SK-N-MC (cell line): ENCODE data around the gene TOX2.

ENCODE experiments used
- DNase-seq: peaks from one replicate; pipeline ENCODE4 v3.0.0-alpha.2; 2011; ENCODE audit warnings: low read depth, low spot score
- H3K27ac ChIP-seq: fragments of 200-600 bp; sonication (generic); 2 replicates; pipeline ENCODE4 v1.5.1; 2016; ENCODE audit warnings: mixed run types
- H3K36me3 ChIP-seq: fragments of 200-600 bp; sonication (generic); 2 replicates; pipeline ENCODE4 v1.6.1; 2017; ENCODE audit warnings: antibody characterized with exemption, low read length, mixed read lengths; ENCODE audit not compliant: insufficient read depth
- H3K4me3 ChIP-seq: fragments of 200-600 bp; sonication (generic); 2 replicates; pipeline ENCODE4 v1.5.1; 2016
- H3K9ac ChIP-seq: fragments of 200-600 bp; sonication (generic); 2 replicates; pipeline ENCODE4 v1.8.0; 2017; ENCODE audit warnings: mixed run types, mixed read lengths; ENCODE audit not compliant: insufficient read length
- H3K9me3 ChIP-seq: fragments of 200-600 bp; sonication (generic); 2 replicates; pipeline ENCODE4 v1.6.1; 2017; ENCODE audit warnings: low read depth, mild to moderate bottlenecking, antibody characterized with exemption, low read length, moderate library complexity, mixed read lengths
- EZH2 ChIP-seq: fragments of 200-600 bp; sonication (generic); IDR thresholded peaks from one replicate; pipeline ENCODE4 v1.6.1; 2017; ENCODE audit warnings: antibody characterized with exemption
- FOXP2 ChIP-seq: optimal IDR thresholded peaks from 2 replicates; pipeline ENCODE3; 2011; ENCODE audit warnings: mild to moderate bottlenecking, moderate library complexity; ENCODE audit not compliant: insufficient read depth; ENCODE audit errors: extremely low read length, control extremely low read depth
- POLR2AphosphoS5 ChIP-seq: IDR thresholded peaks from 2 replicates; pipeline ENCODE4 v1.6.1; 2012; ENCODE audit warnings: mild to moderate bottlenecking, low read depth, low read length, borderline replicate concordance

Gene TOX2

DNA sequence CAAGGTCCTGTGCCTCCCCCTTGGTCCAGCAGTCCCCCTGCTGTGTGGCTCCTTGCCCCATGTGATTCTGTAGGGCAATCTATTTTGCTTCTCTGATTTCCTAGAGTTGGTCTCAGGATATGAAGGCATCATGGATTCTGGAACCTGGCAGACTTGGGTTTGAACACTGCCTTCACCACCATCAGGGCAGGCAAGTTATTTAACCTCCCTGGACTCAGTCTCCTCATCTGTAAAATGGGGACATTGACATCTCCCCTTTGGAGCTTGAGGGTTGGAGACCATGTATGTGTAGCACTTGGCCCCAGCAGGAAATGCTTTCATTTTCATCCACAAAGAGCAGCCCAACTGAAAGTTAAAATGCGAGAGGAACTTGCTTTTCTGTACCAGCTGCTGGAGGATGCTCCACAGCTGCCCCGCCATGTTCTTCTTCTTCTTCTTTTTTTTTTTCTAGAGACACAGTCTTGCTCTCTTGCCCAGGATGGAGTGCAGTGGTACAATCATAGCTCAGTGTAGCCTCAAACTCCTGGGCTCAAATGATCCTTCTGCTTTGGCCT, 6.7 kb downstream of the TOX2 start:
- no peak for DNase-seq
- TF ChIP-seq POLR2AphosphoS5 (no peak), EZH2 (no peak), FOXP2 (no peak)
- no peak overlapping the region for H3K9ac ChIP-seq
- H3K27ac ChIP-seq, result no peak overlapping the region
- no peaks in the 10 kb centered on the region for H3K9me3 ChIP-seq
- no peaks in the 10 kb centered on the region; the same call in 1 of the 2 replicates for H3K36me3 ChIP-seq
- H3K4me3 ChIP-seq, result no peak overlapping the region

DNA sequence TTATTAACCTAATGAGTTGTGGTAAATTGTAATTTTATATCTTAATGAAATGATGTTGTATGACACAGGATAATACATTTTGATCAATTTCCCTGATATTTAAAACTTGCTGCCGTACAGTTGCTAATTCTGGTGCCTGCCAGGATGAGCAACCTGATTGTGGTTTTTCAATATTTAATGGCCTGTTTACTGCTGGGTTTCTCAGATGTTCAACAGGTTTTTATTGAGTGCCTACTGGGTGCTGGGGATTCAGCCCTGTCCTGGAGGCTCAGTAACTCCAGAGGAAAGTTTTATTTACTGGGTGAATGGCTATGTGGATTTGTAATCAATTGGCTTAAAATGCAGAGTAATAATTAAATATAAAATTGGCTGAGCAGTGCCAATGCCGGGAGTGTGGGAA, 8.0 kb downstream of the TOX2 start:
- 0 out of 2 replicates have a peak overlapping the region, but pooled peaks have one; percentile 3 for H3K4me3 ChIP-seq
- no peak overlapping the region for H3K9ac ChIP-seq
- no peaks in the 10 kb centered on the region; the same call in 1 of the 2 replicates for H3K36me3 ChIP-seq
- no peaks in the 10 kb centered on the region for H3K9me3 ChIP-seq
- H3K27ac ChIP-seq, result peak overlapping the region; percentile 30; the same call in 1 of the 2 replicates
- no peak for DNase-seq
- TF ChIP-seq EZH2, result no peak
- no peak for TF ChIP-seq POLR2AphosphoS5
- no peak for TF ChIP-seq FOXP2

- H3K9me3 ChIP-seq, result no peaks in the 10 kb centered on the region
- TF ChIP-seq FOXP2, result no peak
- no peak for TF ChIP-seq EZH2
- no peak for TF ChIP-seq POLR2AphosphoS5
- H3K36me3 ChIP-seq, result no peaks in the 10 kb centered on the region; the same call in 1 of the 2 replicates
- no peak overlapping the region for H3K4me3 ChIP-seq
- DNase-seq, result no peak
- H3K9ac ChIP-seq, result no peak overlapping the region
- H3K27ac ChIP-seq, result no peak overlapping the region
Observed at GRCh38 chr20:43923322-43923721, 8.7 kb downstream of the TOX2 start.

DNA sequence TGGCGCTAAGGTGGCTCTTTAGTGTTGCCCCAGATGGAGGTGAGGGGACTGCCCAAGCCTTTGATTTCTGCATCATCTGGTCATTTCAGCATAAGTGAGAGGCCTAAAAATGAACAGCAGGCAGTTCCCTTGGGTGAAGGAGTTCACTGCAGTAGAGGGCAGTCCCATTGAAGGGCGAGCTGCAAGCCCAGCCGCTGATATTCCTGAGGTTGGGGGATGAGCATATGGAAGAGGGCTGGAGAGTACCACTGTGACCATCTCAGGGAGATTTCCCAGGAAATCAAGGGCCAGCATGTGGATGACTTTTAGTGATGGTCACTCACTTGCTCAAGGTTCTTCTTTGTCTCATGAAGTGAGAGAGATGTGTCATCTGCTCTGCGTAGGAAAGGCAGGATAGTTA, 9.3 kb downstream of the TOX2 start:
- TF ChIP-seq FOXP2 (no peak), POLR2AphosphoS5 (no peak), EZH2 (no peak)
- no peak overlapping the region for H3K9ac ChIP-seq
- DNase-seq, result no peak
- no peaks in the 10 kb centered on the region for H3K9me3 ChIP-seq
- no peak overlapping the region for H3K27ac ChIP-seq
- no peak overlapping the region for H3K4me3 ChIP-seq
- no peaks in the 10 kb centered on the region; the same call in 1 of the 2 replicates for H3K36me3 ChIP-seq

DNA sequence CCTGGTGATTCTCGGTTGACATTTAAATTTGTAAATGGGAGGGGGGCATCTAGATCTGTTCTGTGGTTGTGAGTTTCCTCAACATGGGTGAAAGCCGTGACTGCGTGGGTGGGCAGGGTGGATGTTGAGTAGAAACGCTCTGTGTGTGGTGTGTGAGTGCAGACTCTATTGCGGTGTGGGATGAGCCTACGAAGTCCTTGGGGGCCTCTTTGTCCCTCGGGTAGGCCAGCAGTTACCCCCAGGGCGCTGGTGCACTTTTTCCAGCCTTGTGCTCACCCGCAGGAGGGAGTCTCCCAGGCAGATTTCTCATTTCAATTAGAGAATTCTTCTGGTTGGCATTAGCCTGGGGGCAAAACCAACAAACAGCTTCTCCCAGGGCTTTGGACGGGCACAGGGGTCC, 10.6 kb downstream of the TOX2 start:
- DNase-seq, result peak; percentile 60
- TF ChIP-seq POLR2AphosphoS5, result no peak; the same call in 1 of the 2 replicates
- peak; percentile 11 for TF ChIP-seq FOXP2
- Histone ChIP-seq H3K9me3 (no peaks in the 10 kb centered on the region), H3K27ac (peak overlapping the region; percentile 99), H3K4me3 (peak overlapping the region; percentile 72), H3K36me3 (no peaks in the 10 kb centered on the region; the same call in 1 of the 2 replicates), H3K9ac (peak overlapping the region; percentile 73)

GRCh38 chr20:43925801-43926200, 11.1 kb downstream of the TOX2 start:
- H3K9me3 ChIP-seq, result no peaks in the 10 kb centered on the region
- TF ChIP-seq POLR2AphosphoS5 (peak; percentile 48; the same call in 1 of the 2 replicates), EZH2 (no peak)
- peak overlapping the region; percentile 99 for H3K27ac ChIP-seq
- DNase-seq, result peak; percentile 89
- peak overlapping the region; percentile 72 for H3K4me3 ChIP-seq
- H3K9ac ChIP-seq, result peak overlapping the region; percentile 73
- H3K36me3 ChIP-seq, result no peaks in the 10 kb centered on the region; the same call in 1 of the 2 replicates

- DNase-seq, result no peak
- H3K9me3 ChIP-seq, result no peaks in the 10 kb centered on the region
- no peaks in the 10 kb centered on the region; the same call in 1 of the 2 replicates for H3K36me3 ChIP-seq
- peak overlapping the region; percentile 67 for H3K9ac ChIP-seq
- peak overlapping the region; percentile 99 for H3K27ac ChIP-seq
- H3K4me3 ChIP-seq, result peak overlapping the region; percentile 72
- TF ChIP-seq FOXP2 (no peak), POLR2AphosphoS5 (no peak), EZH2 (no peak)
Observed at GRCh38 chr20:43926287-43927050, 11.8 kb downstream of the TOX2 start.

DNA sequence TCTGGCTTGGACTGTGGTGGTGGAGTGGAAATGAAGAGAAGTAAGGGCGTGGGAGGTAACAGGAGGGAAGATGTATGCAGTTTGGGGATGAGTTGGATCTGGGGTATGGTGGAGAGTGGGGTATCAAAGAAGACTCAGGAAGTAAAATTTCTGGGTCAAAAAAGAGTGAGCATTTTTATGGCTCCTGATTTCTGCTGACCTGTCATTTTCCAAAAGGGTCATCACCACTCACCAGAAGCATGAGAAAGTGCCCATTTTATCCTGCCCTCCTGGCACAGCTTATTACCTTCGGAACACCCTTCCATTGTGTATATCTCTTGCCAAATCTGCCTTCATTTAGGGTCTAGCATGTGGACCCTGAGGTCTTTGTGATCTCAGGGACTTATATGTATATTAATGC, 17.3 kb downstream of the TOX2 start:
- no peak overlapping the region for H3K9ac ChIP-seq
- H3K27ac ChIP-seq, result no peak overlapping the region
- H3K36me3 ChIP-seq, result no peaks in the 10 kb centered on the region; the same call in 1 of the 2 replicates
- no peak for DNase-seq
- H3K9me3 ChIP-seq, result no peaks in the 10 kb centered on the region
- H3K4me3 ChIP-seq, result no peak overlapping the region
- no peak for TF ChIP-seq EZH2
- TF ChIP-seq FOXP2, result no peak
- TF ChIP-seq POLR2AphosphoS5, result no peak

GRCh38 chr20:43934833-43935232, 20.2 kb downstream of the TOX2 start:
- TF ChIP-seq FOXP2, result no peak
- TF ChIP-seq EZH2, result no peak
- no peak for TF ChIP-seq POLR2AphosphoS5
- Histone ChIP-seq H3K4me3 (no peak overlapping the region), H3K27ac (no peak overlapping the region), H3K36me3 (no peaks in the 10 kb centered on the region), H3K9ac (no peak overlapping the region), H3K9me3 (no peaks in the 10 kb centered on the region)
- DNase-seq, result no peak
